IPS-15b (cell line): ENCODE measurements around the gene NAA25.

Source experiments
- H3K27me3 ChIP-seq: one replicate; pipeline ENCODE4 v1.6.1; 2013; ENCODE audit warnings: low read length; ENCODE audit not compliant: control insufficient read depth, insufficient read depth
- H3K36me3 ChIP-seq: one replicate; pipeline ENCODE4 v1.6.1; 2013; ENCODE audit warnings: low read length; ENCODE audit not compliant: control insufficient read depth, insufficient read depth
- H3K4me1 ChIP-seq: one replicate; pipeline ENCODE4 v1.6.1; 2013; ENCODE audit warnings: mild to moderate bottlenecking, low read length; ENCODE audit not compliant: control insufficient read depth, insufficient read depth
- H3K4me3 ChIP-seq: one replicate; pipeline ENCODE4 v1.5.1; 2013; ENCODE audit warnings: low read depth, low read length
- H3K9ac ChIP-seq: one replicate; pipeline ENCODE4 v1.6.1; 2013; ENCODE audit warnings: low read depth, mild to moderate bottlenecking, low read length
- H3K9me3 ChIP-seq: one replicate; pipeline ENCODE4 v1.6.1; 2013; ENCODE audit warnings: mild to moderate bottlenecking, low read length; ENCODE audit not compliant: control insufficient read depth, insufficient read depth

NAA25 gene

DNA sequence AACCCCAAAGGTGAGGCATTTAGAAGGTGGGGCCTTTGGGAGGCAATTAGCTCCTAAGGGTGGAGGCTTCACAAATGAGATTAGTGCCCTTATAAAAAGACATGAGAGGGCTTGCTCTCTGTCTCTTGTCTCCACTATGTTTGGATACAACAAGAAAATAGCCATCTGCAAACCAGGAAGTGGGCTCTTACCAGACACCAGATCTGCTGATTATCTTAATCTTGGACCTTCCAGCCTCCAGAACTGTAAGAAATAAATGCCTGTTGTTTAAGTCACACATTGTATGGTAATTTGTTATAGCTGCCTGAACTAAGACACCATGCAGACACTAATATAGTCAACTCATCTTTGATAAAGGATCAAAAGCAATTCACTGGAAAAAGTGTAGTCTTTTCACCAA lies 130.0 kb downstream of the NAA25 start:
- Histone ChIP-seq H3K4me3 (no peak overlapping the region), H3K36me3 (no peaks in the 10 kb centered on the region), H3K9ac (no peak overlapping the region), H3K27me3 (no peaks in the 10 kb centered on the region), H3K4me1 (no peaks in the 10 kb centered on the region), H3K9me3 (no peaks in the 10 kb centered on the region)

DNA sequence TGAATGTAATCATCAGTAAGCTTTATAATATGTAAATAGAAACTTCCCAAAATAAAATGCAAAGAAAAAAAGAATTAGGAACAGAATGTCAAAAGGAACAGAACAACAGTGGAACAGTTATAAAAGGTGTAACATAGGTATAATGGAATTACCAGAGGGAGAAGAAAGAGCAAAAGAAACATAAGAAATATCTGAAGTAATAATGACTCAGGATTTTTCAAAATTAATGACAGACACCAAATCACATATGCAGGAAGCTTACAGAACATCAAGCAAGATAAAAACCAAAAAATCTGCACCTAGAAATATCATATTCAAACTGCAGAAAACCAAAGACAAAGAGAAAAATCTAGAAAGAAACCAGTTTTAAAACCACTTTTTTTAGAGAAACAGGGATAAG lies 131.7 kb downstream of the NAA25 start:
- no peaks in the 10 kb centered on the region for H3K36me3 ChIP-seq
- H3K27me3 ChIP-seq, result no peaks in the 10 kb centered on the region
- no peak overlapping the region for H3K4me3 ChIP-seq
- no peaks in the 10 kb centered on the region for H3K4me1 ChIP-seq
- H3K9me3 ChIP-seq, result no peaks in the 10 kb centered on the region
- H3K9ac ChIP-seq, result no peak overlapping the region
